ENCODE results near the gene ANXA2R.

The ANXA2R gene

DNA sequence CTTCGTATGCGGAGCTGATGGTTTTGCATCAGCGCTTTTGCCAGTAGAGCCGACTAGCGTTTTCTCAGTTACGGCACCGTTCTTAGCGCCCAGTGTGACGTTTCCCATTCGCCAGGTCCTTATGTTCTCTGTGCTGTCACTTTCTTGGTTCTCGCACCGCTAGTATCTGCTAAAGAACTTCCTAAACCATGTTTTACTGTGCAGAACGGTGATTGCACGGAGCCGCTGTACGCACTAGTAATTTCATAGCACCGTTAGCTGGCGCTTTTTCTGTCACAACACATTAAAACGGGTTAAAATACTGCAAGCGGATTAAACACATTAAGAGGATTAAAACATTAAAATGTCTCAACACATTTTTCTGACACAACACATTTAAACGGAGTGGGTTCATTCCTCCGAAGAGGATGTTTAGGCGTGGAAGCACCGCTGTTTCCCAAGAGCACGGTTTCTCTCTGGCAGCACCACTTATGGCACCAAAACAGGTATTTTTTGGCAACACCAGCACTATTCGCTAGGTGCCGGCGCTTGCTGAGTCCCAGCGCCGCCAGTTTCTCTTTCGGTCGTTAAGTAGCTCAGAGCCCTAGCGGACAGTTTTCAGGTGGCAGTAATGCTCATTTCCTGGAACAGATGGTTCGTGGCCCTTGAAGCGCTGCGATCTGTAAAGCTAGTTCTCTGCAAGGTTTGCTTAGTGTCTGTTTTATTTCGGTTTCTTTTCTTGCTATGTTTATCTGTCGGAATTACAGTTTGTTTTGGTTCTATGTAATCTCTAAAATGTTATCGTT, 20.3 kb downstream of the ANXA2R start:
- H3K4me1 ChIP-seq (ENCODE audit: control insufficient read depth, insufficient read depth, low read length) = peaks cover 16% of the 10 kb centered on the region
- H3K27ac ChIP-seq (ENCODE audit: extremely low read depth, low read depth, low read length) = peak overlapping the region; percentile 57; the same call in 1 of the 2 replicates
- ChIA-PET CTCF (interaction anchor here (0.7 to 6.5 kb wide), 13 partner anchors 12 to 401 kb away, joined by 3 to 59 read pairs (median 4); partner anchors contain the start of gene ANXA2R), POLR2A (interaction anchor here (0.8 to 4.3 kb wide), 17 partner anchors 9 to 138 kb away, joined by 3 to 34 read pairs (median 4); partner anchors contain the start of genes ANXA2R and ZNF131)
- H3K4me3 ChIP-seq (ENCODE audit: low read depth, low read length) = peak overlapping the region; percentile 56
- H3K36me3 ChIP-seq (ENCODE audit: control insufficient read depth in 2 of 2, insufficient read depth in 1 of 2, low read length in 2 of 2) = no peaks in the 10 kb centered on the region
- no peaks in the 10 kb centered on the region for H3K9me3 ChIP-seq (ENCODE audit: control insufficient read depth, insufficient read depth, low read depth, low read length)
- TF ChIP-seq ZNF600 (tag by site-specific recombination; IDR thresholded peaks at IDR 0.05) (peak; percentile 99), ZNF366 (tag by site-specific recombination; conservative IDR thresholded peaks at IDR 0.05) (0 out of 2 replicates have a peak, but pooled peaks have one; percentile 15), ZNF2 (tag by site-specific recombination; IDR thresholded peaks at IDR 0.05) (peak; percentile 75), SP7 (tag by site-specific recombination; IDR thresholded peaks at IDR 0.05) (no peak; the same call in 1 of the 2 replicates), ZNF184 (tag by site-specific recombination; IDR thresholded peaks at IDR 0.05) (peak; percentile 50; the same call in 1 of the 2 replicates), ZNF670 (tag by site-specific recombination; IDR thresholded peaks at IDR 0.05; ENCODE audit: low read depth) (no peak), ZNF324 (tag by site-specific recombination; IDR thresholded peaks at IDR 0.05) (no peak), ZNF660 (tag by site-specific recombination; IDR thresholded peaks at IDR 0.05) (no peak; the same call in none of the 2 replicates), ZNF837 (tag by site-specific recombination; IDR thresholded peaks at IDR 0.05) (0 out of 2 replicates have a peak, but pooled peaks have one; percentile 28), FEZF1 (tag by site-specific recombination; IDR thresholded peaks at IDR 0.05) (peak; percentile 34; the same call in 1 of the 2 replicates), MEIS1 (CRISPR knock-in tag; IDR thresholded peaks at IDR 0.05; ENCODE audit: borderline replicate concordance) (no peak), KLF8 (tag by site-specific recombination; IDR thresholded peaks at IDR 0.05) (0 out of 2 replicates have a peak, but pooled peaks have one; percentile 1), GLIS2 (tag by site-specific recombination; IDR thresholded peaks at IDR 0.05) (no peak), ZNF335 (tag by site-specific recombination; conservative IDR thresholded peaks at IDR 0.05) (peak; percentile 89), ZNF629 (tag by site-specific recombination; IDR thresholded peaks at IDR 0.05) (peak; percentile 72)
- TF ChIP-seq, protein P1, sequence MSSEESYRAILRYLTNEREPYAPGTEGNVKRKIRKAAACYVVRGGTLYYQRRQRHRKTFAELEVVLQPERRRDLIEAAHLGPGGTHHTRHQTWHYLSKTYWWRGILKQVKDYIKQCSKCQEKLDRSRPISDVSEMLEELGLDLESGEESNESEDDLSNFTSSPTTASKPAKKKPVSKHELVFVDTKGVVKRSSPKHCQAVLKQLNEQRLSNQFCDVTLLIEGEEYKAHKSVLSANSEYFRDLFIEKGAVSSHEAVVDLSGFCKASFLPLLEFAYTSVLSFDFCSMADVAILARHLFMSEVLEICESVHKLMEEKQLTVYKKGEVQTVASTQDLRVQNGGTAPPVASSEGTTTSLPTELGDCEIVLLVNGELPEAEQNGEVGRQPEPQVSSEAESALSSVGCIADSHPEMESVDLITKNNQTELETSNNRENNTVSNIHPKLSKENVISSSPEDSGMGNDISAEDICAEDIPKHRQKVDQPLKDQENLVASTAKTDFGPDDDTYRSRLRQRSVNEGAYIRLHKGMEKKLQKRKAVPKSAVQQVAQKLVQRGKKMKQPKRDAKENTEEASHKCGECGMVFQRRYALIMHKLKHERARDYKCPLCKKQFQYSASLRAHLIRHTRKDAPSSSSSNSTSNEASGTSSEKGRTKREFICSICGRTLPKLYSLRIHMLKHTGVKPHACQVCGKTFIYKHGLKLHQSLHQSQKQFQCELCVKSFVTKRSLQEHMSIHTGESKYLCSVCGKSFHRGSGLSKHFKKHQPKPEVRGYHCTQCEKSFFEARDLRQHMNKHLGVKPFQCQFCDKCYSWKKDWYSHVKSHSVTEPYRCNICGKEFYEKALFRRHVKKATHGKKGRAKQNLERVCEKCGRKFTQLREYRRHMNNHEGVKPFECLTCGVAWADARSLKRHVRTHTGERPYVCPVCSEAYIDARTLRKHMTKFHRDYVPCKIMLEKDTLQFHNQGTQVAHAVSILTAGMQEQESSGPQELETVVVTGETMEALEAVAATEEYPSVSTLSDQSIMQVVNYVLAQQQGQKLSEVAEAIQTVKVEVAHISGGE (tag by site-specific recombination; conservative IDR thresholded peaks at IDR 0.05; ENCODE audit: low read depth) = peak; percentile 77
- TF ChIP-seq, protein P2, sequence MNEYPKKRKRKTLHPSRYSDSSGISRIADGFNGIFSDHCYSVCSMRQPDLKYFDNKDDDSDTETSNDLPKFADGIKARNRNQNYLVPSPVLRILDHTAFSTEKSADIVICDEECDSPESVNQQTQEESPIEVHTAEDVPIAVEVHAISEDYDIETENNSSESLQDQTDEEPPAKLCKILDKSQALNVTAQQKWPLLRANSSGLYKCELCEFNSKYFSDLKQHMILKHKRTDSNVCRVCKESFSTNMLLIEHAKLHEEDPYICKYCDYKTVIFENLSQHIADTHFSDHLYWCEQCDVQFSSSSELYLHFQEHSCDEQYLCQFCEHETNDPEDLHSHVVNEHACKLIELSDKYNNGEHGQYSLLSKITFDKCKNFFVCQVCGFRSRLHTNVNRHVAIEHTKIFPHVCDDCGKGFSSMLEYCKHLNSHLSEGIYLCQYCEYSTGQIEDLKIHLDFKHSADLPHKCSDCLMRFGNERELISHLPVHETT (tag by site-specific recombination; IDR thresholded peaks at IDR 0.05) = peak; percentile 17; the same call in 1 of the 2 replicates
- TF ChIP-seq, protein P3, sequence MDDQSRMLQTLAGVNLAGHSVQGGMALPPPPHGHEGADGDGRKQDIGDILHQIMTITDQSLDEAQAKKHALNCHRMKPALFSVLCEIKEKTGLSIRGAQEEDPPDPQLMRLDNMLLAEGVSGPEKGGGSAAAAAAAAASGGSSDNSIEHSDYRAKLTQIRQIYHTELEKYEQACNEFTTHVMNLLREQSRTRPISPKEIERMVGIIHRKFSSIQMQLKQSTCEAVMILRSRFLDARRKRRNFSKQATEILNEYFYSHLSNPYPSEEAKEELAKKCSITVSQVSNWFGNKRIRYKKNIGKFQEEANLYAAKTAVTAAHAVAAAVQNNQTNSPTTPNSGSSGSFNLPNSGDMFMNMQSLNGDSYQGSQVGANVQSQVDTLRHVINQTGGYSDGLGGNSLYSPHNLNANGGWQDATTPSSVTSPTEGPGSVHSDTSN (CRISPR knock-in tag; IDR thresholded peaks at IDR 0.05) = 0 out of 2 replicates have a peak, but pooled peaks have one; percentile 19
- TF ChIP-seq, protein P4, sequence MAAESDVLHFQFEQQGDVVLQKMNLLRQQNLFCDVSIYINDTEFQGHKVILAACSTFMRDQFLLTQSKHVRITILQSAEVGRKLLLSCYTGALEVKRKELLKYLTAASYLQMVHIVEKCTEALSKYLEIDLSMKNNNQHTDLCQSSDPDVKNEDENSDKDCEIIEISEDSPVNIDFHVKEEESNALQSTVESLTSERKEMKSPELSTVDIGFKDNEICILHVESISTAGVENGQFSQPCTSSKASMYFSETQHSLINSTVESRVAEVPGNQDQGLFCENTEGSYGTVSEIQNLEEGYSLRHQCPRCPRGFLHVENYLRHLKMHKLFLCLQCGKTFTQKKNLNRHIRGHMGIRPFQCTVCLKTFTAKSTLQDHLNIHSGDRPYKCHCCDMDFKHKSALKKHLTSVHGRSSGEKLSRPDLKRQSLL (tag by site-specific recombination; IDR thresholded peaks at IDR 0.05) = 0 out of 2 replicates have a peak, but pooled peaks have one; percentile 51
- TF ChIP-seq, protein P5, sequence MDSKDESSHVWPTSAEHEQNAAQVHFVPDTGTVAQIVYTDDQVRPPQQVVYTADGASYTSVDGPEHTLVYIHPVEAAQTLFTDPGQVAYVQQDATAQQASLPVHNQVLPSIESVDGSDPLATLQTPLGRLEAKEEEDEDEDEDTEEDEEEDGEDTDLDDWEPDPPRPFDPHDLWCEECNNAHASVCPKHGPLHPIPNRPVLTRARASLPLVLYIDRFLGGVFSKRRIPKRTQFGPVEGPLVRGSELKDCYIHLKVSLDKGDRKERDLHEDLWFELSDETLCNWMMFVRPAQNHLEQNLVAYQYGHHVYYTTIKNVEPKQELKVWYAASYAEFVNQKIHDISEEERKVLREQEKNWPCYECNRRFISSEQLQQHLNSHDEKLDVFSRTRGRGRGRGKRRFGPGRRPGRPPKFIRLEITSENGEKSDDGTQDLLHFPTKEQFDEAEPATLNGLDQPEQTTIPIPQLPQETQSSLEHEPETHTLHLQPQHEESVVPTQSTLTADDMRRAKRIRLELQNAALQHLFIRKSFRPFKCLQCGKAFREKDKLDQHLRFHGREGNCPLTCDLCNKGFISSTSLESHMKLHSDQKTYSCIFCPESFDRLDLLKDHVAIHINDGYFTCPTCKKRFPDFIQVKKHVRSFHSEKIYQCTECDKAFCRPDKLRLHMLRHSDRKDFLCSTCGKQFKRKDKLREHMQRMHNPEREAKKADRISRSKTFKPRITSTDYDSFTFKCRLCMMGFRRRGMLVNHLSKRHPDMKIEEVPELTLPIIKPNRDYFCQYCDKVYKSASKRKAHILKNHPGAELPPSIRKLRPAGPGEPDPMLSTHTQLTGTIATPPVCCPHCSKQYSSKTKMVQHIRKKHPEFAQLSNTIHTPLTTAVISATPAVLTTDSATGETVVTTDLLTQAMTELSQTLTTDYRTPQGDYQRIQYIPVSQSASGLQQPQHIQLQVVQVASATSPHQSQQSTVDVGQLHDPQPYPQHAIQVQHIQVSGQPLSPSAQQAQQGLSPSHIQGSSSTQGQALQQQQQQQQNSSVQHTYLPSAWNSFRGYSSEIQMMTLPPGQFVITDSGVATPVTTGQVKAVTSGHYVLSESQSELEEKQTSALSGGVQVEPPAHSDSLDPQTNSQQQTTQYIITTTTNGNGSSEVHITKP (tag by site-specific recombination; IDR thresholded peaks at IDR 0.05) = peak; percentile 51; the same call in 1 of the 2 replicates
- TF ChIP-seq, protein P6, sequence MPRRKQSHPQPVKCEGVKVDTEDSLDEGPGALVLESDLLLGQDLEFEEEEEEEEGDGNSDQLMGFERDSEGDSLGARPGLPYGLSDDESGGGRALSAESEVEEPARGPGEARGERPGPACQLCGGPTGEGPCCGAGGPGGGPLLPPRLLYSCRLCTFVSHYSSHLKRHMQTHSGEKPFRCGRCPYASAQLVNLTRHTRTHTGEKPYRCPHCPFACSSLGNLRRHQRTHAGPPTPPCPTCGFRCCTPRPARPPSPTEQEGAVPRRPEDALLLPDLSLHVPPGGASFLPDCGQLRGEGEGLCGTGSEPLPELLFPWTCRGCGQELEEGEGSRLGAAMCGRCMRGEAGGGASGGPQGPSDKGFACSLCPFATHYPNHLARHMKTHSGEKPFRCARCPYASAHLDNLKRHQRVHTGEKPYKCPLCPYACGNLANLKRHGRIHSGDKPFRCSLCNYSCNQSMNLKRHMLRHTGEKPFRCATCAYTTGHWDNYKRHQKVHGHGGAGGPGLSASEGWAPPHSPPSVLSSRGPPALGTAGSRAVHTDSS (tag by site-specific recombination; IDR thresholded peaks at IDR 0.05) = no peak

Data from HEK293 (cell line).